Endothelial cell of umbilical vein (primary cell): ENCODE measurements around the gene COA7.
"Not testable (repeated sequence)": the region's sequence is repeated elsewhere in the genome, so short reads cannot be mapped to it uniquely, and the experiment has no call there.

Experiments
- CTCF ChIP-seq, 2 donors: IDR thresholded peaks; 1 replicate in 1 of 2; 2 replicates in 1 of 2; pipeline ENCODE4 v1.5.1; 2011; ENCODE audit warnings: low read length in 2 of 2, mild to moderate bottlenecking in 2 of 2, moderate library complexity in 2 of 2, control low read depth in 1 of 2, inconsistent platforms in 1 of 2, low read depth in 1 of 2; ENCODE audit not compliant: insufficient read depth in 1 of 2; ENCODE audit errors: extremely low read depth in 1 of 2
- FOS ChIP-seq: IDR thresholded peaks from 2 replicates; pipeline ENCODE4 v1.6.1; 2011; ENCODE audit warnings: mild to moderate bottlenecking, low read length, moderate library complexity, borderline replicate concordance; ENCODE audit not compliant: insufficient read depth
- JUN ChIP-seq: IDR thresholded peaks from 2 replicates; pipeline ENCODE4 v1.6.1; 2011; ENCODE audit warnings: borderline replicate concordance, low read depth; ENCODE audit not compliant: insufficient read length, insufficient read depth
- MYC ChIP-seq: IDR thresholded peaks from one replicate; pipeline ENCODE4 v1.6.1; 2011; ENCODE audit warnings: mild to moderate bottlenecking, low read depth, low read length
- POLR2A ChIP-seq: IDR thresholded peaks from 2 replicates; pipeline ENCODE4 v1.6.1; 2012; ENCODE audit warnings: low read depth, mild to moderate bottlenecking, control low read depth, low read length
- POLR2AphosphoS5 ChIP-seq: IDR thresholded peaks from 2 replicates; pipeline ENCODE4 v1.6.1; 2012; ENCODE audit warnings: low read depth, mild to moderate bottlenecking, control low read depth, low read length, moderate library complexity; ENCODE audit not compliant: insufficient read depth
- TF ChIP-seq, protein P1 (sequence below): IDR thresholded peaks from 2 replicates; pipeline ENCODE4 v1.6.1; 2011; ENCODE audit not compliant: insufficient read depth, insufficient read length

- not testable (repeated sequence) for TF ChIP-seq CTCF (IDR thresholded peaks at IDR 0.05; ENCODE audit: extremely low read depth in 1 of 2, insufficient read depth in 1 of 2, low read depth in 1 of 2, low read length in 2 of 2); JUN; POLR2A; POLR2AphosphoS5; MYC; FOS
- TF ChIP-seq, protein P1, sequence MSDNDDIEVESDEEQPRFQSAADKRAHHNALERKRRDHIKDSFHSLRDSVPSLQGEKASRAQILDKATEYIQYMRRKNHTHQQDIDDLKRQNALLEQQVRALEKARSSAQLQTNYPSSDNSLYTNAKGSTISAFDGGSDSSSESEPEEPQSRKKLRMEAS: not testable (repeated sequence)
Observed at GRCh38 chr1:52715296-52715695, 17.1 kb upstream of the COA7 start.
